IMR-90 (cell line): ENCODE data around the gene CDHR1. TPM values are rescaled to one million over a fixed set of nuclear protein-coding genes. Genes with fewer than 3 reads are reported as not detected.
"Not testable (repeated sequence)": the region's sequence is repeated elsewhere in the genome, so short reads cannot be mapped to it uniquely, and the experiment has no call there.

Source experiments
- ATAC-seq: fragments of 200-7000 bp; cut with Tn5 transposase; 2 replicates; pipeline ENCODE4 v1.9.1; 2020; ENCODE audit warnings: low read depth, mild to moderate bottlenecking, moderate library complexity
- BruUV-seq: library from RNA; stranded (reverse); fragments of 400-500 nt; replicated peaks from 2 replicates; lab custom pipeline; 2021; lab: Mats Ljungman, UMichigan
- CTCF ChIA-PET: fragments of 300-600 bp; formaldehyde crosslinking; extraction: SDS; loops from one replicate; lab custom pipeline; 2021; ENCODE audit warnings: antibody characterized with exemption; lab: Yijun Ruan, JAX
- POLR2A ChIA-PET: fragments of 300-600 bp; sonication (Branson Sonifier 250); formaldehyde crosslinking; loops from one replicate; lab custom pipeline; 2022; ENCODE audit warnings: antibody characterized with exemption; ENCODE audit not compliant: unreplicated experiment; lab: Charles Lee
- DNase-seq: peaks from one replicate; pipeline ENCODE4 v3.0.0; 2013
- H2AFZ ChIP-seq: replicated peaks from 2 replicates; pipeline ENCODE3; 2013; ENCODE audit warnings: low read length, mild to moderate bottlenecking; ENCODE audit not compliant: poor library complexity
- H2AK5ac ChIP-seq: 2 replicates; pipeline ENCODE4 v1.6.1; 2013; ENCODE audit warnings: low read depth, low read length, inconsistent platforms
- H2AK9ac ChIP-seq: replicated peaks from 2 replicates; pipeline ENCODE3; 2013; ENCODE audit warnings: mild to moderate bottlenecking, low read depth, low read length, moderate library complexity; ENCODE audit not compliant: poor library complexity
- H2BK120ac ChIP-seq: 2 replicates; pipeline ENCODE4 v1.6.1; 2013; ENCODE audit warnings: low read depth, low read length, inconsistent platforms
- H2BK15ac ChIP-seq: 3 replicates; pipeline ENCODE4 v1.6.1; 2013; ENCODE audit warnings: low read depth, low read length, inconsistent platforms
- H2BK20ac ChIP-seq: 2 replicates; pipeline ENCODE4 v1.6.1; 2013; ENCODE audit warnings: low read depth, mild to moderate bottlenecking, inconsistent platforms, low read length, moderate library complexity
- H2BK5ac ChIP-seq: 2 replicates; pipeline ENCODE4 v1.6.1; 2013; ENCODE audit warnings: mild to moderate bottlenecking, low read depth, low read length, inconsistent platforms; ENCODE audit not compliant: poor library complexity, severe bottlenecking
- H3K14ac ChIP-seq: replicated peaks from 2 replicates; pipeline ENCODE4 v1.6.1; 2013; ENCODE audit warnings: low read depth, low read length, inconsistent platforms
- H3K18ac ChIP-seq: 2 replicates; pipeline ENCODE4 v1.6.1; 2013; ENCODE audit warnings: low read depth, low read length, control low read depth
- H3K23ac ChIP-seq: 2 replicates; pipeline ENCODE4 v1.6.1; 2013; ENCODE audit warnings: low read depth, low read length, inconsistent platforms
- H3K27ac ChIP-seq: 2 replicates; pipeline ENCODE4 v1.5.1; 2013; ENCODE audit warnings: mild to moderate bottlenecking, control low read depth, low read length; ENCODE audit not compliant: insufficient read depth
- H3K27me3 ChIP-seq: 2 replicates; pipeline ENCODE4 v1.6.1; 2013; ENCODE audit warnings: low read length; ENCODE audit not compliant: control insufficient read depth, insufficient read depth
- H3K36me3 ChIP-seq: 2 replicates; pipeline ENCODE4 v1.6.1; 2013; ENCODE audit warnings: low read length, mixed read lengths; ENCODE audit not compliant: control insufficient read depth, insufficient read depth
- H3K4ac ChIP-seq: 2 replicates; pipeline ENCODE4 v1.6.1; 2013; ENCODE audit warnings: low read depth, low read length, inconsistent platforms
- H3K4me1 ChIP-seq: 2 replicates; pipeline ENCODE4 v1.6.1; 2013; ENCODE audit warnings: low read length, mixed read lengths; ENCODE audit not compliant: control insufficient read depth, insufficient read depth
- H3K4me2 ChIP-seq: 2 replicates; pipeline ENCODE4 v1.6.1; 2013; ENCODE audit warnings: low read depth, mild to moderate bottlenecking, control low read depth, low read length, moderate library complexity
- H3K4me3 ChIP-seq: 2 replicates; pipeline ENCODE4 v1.5.1; 2013; ENCODE audit warnings: low read depth, mild to moderate bottlenecking, control low read depth, low read length, moderate library complexity; ENCODE audit not compliant: insufficient read depth
- H3K56ac ChIP-seq: 2 replicates; pipeline ENCODE4 v1.6.1; 2013; ENCODE audit warnings: low read length, inconsistent platforms; ENCODE audit not compliant: insufficient read depth; ENCODE audit errors: extremely low read depth
- H3K79me1 ChIP-seq, 2 experiments: 2 replicates each; pipeline ENCODE4 v1.6.1; 2013; ENCODE audit warnings: low read length in 2 of 2, inconsistent platforms in 1 of 2, low read depth in 1 of 2
- H3K9ac ChIP-seq: 2 replicates; pipeline ENCODE4 v1.6.1; 2013; ENCODE audit warnings: low read depth, low read length, control low read depth
- H3K9me1 ChIP-seq: 2 replicates; pipeline ENCODE4 v1.6.1; 2013; ENCODE audit warnings: low read length, inconsistent platforms; ENCODE audit not compliant: insufficient read depth
- H3K9me3 ChIP-seq: 2 replicates; pipeline ENCODE4 v1.6.1; 2013; ENCODE audit warnings: low read length; ENCODE audit not compliant: control insufficient read depth, insufficient read depth
- H4K20me1 ChIP-seq: 2 replicates; pipeline ENCODE4 v1.6.1; 2013; ENCODE audit warnings: low read length, inconsistent platforms; ENCODE audit not compliant: insufficient read depth
- H4K5ac ChIP-seq: 2 replicates; pipeline ENCODE4 v1.6.1; 2013; ENCODE audit warnings: mild to moderate bottlenecking, low read depth, low read length, control low read depth
- H4K8ac ChIP-seq, 2 experiments: 2 replicates each; pipeline ENCODE4 v1.6.1; 2013; ENCODE audit warnings: low read depth in 2 of 2, low read length in 2 of 2, control low read depth in 1 of 2, inconsistent platforms in 1 of 2
- H4K91ac ChIP-seq: 2 replicates; pipeline ENCODE4 v1.6.1; 2013; ENCODE audit warnings: low read depth, low read length, inconsistent platforms; ENCODE audit not compliant: insufficient read depth
- WGBS, 2 experiments: methylation state at CpG; one replicate each; pipeline versions ENCODE4 v1.1.5 to v1.1.7; 2013; ENCODE audit warnings: missing lambda C conversion rate in 2 of 2; ENCODE audit not compliant: insufficient read length in 1 of 2; ENCODE audit errors: extremely low coverage in 2 of 2; 5-methylcytosine and 5-hydroxymethylcytosine counted together
- dilution Hi-C: fragments of 300-500 bp; cut with HindIII; formaldehyde crosslinking; loops from one replicate; pipeline ENCODE4 v1.14.3; 2018; ENCODE audit warnings: low sequenced_read_pairs; ENCODE audit not compliant: unreplicated experiment
- in situ Hi-C: fragments of 300-500 bp; cut with MboI; formaldehyde crosslinking; loops from 3 replicates; pipeline ENCODE4 v1.14.3; 2019; ENCODE audit warnings: low sequenced_read_pairs, inconsistent platforms, mixed read lengths
- intact Hi-C: fragments of 100-400 bp; cut with micrococcal nuclease; formaldehyde crosslinking; loops from 2 replicates; pipeline ENCODE4 v1.10.0; 2022
- polyA plus RNA-seq, 3 experiments: library from polyadenylated mRNA; depleted of rRNA; stranded (reverse); fragments of >200 nt; gene quantifications; 2 replicates each; pipeline ENCODE4 v1.2.3, GENCODE V29; 2012; ENCODE audit warnings: low replicate concordance in 1 of 3
- total RNA-seq: library from RNA; depleted of rRNA; stranded (reverse); fragments of >200 nt; gene quantifications from 2 replicates; pipeline ENCODE4 v1.2.3, GENCODE V29; 2012

Gene CDHR1
- total and polyA plus RNA-seq, 2 of the 4 experiments (the other 2 are of a cell fraction) = not detected

DNA sequence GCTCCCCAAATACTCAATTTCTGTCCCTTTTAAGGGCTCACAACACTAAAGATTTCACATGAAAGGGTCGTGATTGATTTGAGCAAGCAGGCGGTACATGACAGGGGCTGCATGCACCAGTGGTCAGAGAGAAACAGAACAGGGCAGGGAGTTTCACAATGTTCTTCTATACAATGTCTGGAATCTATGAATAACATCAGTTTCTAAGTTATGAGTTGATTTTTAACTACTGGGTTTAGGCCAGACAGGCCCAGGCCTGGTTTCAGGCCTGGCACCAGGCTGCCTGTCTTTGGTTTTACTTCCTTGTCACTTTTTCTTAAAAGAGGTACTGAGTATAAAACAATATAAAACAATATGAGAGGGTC lies 27.1 kb upstream of the CDHR1 start:
- DNase-seq, intact Hi-C loops, H2BK5ac ChIP-seq, H3K27me3 ChIP-seq, H3K79me1 ChIP-seq, H3K36me3 ChIP-seq, H4K20me1 ChIP-seq, H3K4ac ChIP-seq, H2AK5ac ChIP-seq, dilution Hi-C loops, H3K14ac ChIP-seq, POLR2A ChIA-PET, H3K4me1 ChIP-seq, H2AFZ ChIP-seq, in situ Hi-C loops, H2BK15ac ChIP-seq, H2AK9ac ChIP-seq, BruUV-seq, H3K9me3 ChIP-seq, H3K27ac ChIP-seq, H3K23ac ChIP-seq, H4K5ac ChIP-seq, H3K4me3 ChIP-seq, H4K8ac ChIP-seq, H3K4me2 ChIP-seq, H3K9me1 ChIP-seq, H2BK120ac ChIP-seq, H3K56ac ChIP-seq, CTCF ChIA-PET, H3K9ac ChIP-seq, H4K91ac ChIP-seq, ATAC-seq, H3K18ac ChIP-seq, H2BK20ac ChIP-seq: not testable (repeated sequence)
- WGBS, 2 experiments = no CpG with 5 or more reads among the region's 2 CpGs

DNA sequence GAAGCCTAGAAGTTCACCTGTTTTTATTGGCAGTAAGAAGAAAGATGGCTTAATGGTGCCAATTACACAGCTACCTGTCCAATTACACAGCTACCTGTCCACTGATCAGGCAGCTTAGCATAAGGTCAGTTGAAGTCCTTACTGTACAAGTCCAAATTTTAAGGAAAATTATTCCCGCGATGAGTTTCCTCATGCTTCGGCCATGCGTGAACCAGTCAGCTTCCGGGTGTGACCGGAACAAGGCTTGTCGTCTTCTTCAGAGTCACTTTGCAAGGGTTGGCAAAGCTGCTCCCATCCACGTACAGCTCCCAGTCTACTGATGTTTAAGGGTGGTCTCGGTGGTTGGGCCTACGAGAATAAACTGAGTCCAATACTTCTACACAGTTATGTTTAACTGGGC lies 26.0 kb upstream of the CDHR1 start:
- H4K8ac ChIP-seq, intact Hi-C loops, H2AK5ac ChIP-seq, H3K18ac ChIP-seq, H3K14ac ChIP-seq, H2AK9ac ChIP-seq, H2BK120ac ChIP-seq, dilution Hi-C loops, H3K4me1 ChIP-seq, H2BK20ac ChIP-seq, H3K36me3 ChIP-seq, DNase-seq, H3K9ac ChIP-seq, H3K23ac ChIP-seq, in situ Hi-C loops, H3K9me3 ChIP-seq, BruUV-seq, POLR2A ChIA-PET, H3K56ac ChIP-seq, H2BK15ac ChIP-seq, H3K27ac ChIP-seq, H2BK5ac ChIP-seq, H4K5ac ChIP-seq, H3K79me1 ChIP-seq, H3K9me1 ChIP-seq, ATAC-seq, H4K20me1 ChIP-seq, H3K4ac ChIP-seq, H3K27me3 ChIP-seq, H2AFZ ChIP-seq, CTCF ChIA-PET, H3K4me3 ChIP-seq, H4K91ac ChIP-seq, H3K4me2 ChIP-seq: not testable (repeated sequence)
- WGBS, 2 experiments = no CpG with 5 or more reads among the region's 10 CpGs
